A549 (cell line): ENCODE data around the gene RASGEF1C. TPM values are rescaled to one million over a fixed set of nuclear protein-coding genes. Genes with fewer than 3 reads are reported as not detected.

Source experiments
- ATAC-seq, 2 experiments: fragments of 200-7000 bp in 1 of 2; fragments of >200 bp in 1 of 2; cut with Nextera tagmentation in 1 of 2; cut with Tn5 transposase in 1 of 2; 3 replicates each; pipeline versions ENCODE4 v1.8.0 to v1.9.1; 2018 to 2020; ENCODE audit warnings: mild to moderate bottlenecking in 1 of 2, moderate library complexity in 1 of 2
- CTCF ChIA-PET: fragments of 300-600 bp; sonication (Branson Sonifier 250); formaldehyde crosslinking; extraction: SDS; loops from one replicate; lab custom pipeline; 2021; ENCODE audit warnings: antibody characterized with exemption, inconsistent platforms; lab: Yijun Ruan, JAX
- POLR2A ChIA-PET: fragments of 350-600 bp; formaldehyde crosslinking; extraction: SDS; loops from one replicate; lab custom pipeline; 2021; ENCODE audit warnings: antibody characterized with exemption, inconsistent platforms; lab: Yijun Ruan, JAX
- DNase-seq, 2 experiments: peaks; one replicate each; pipeline versions ENCODE4 v3.0.0 to v3.0.0-alpha.2; 2011 to 2016; ENCODE audit warnings: low read depth in 1 of 2, low spot score in 1 of 2
- FAIRE-seq: peaks from 2 replicates; lab custom pipeline; 2011; peaks lifted over from hg19 to GRCh38; lab: Jason Lieb, UNC
- H3K27ac ChIP-seq, 2 experiments: fragments of >200 bp; sonication (Bioruptor Twin); formaldehyde crosslinking; 3 replicates each; pipeline ENCODE4 v1.5.1; 2016 to 2017
- H3K4me1 ChIP-seq: fragments of >200 bp; sonication (Bioruptor Twin); formaldehyde crosslinking; 3 replicates; pipeline ENCODE4 v1.6.1; 2016
- H3K4me2 ChIP-seq: fragments of >200 bp; sonication (Bioruptor Twin); formaldehyde crosslinking; 3 replicates; pipeline ENCODE4 v1.6.1; 2016
- H3K4me3 ChIP-seq: fragments of >200 bp; sonication (Bioruptor Twin); formaldehyde crosslinking; 3 replicates; pipeline ENCODE4 v1.5.1; 2016
- H3K9me3 ChIP-seq: fragments of >200 bp; sonication (Bioruptor Twin); formaldehyde crosslinking; 3 replicates; pipeline ENCODE4 v1.6.1; 2016
- ATOH8 ChIP-seq: fragments of 250-450 bp; sonication (Bioruptor Pico); IDR thresholded peaks from 2 replicates; pipeline ENCODE4 v1.5.0; 2020; ENCODE audit warnings: low read depth, mild to moderate bottlenecking, moderate library complexity
- CHD2 ChIP-seq: fragments of 150-350 bp; IDR thresholded peaks from 2 replicates; pipeline ENCODE4 v1.6.1; 2014; ENCODE audit warnings: low read length; ENCODE audit not compliant: partially characterized antibody
- CHD4 ChIP-seq: fragments of 200-600 bp; sonication (generic); IDR thresholded peaks from 2 replicates; pipeline ENCODE4 v1.6.1; 2016; ENCODE audit warnings: antibody characterized with exemption, mild to moderate bottlenecking, borderline replicate concordance
- E2F6 ChIP-seq: IDR thresholded peaks from 2 replicates; pipeline ENCODE4 v1.6.1; 2012; ENCODE audit warnings: low read depth, borderline replicate concordance
- EHF ChIP-seq: fragments of 250-450 bp; sonication (Bioruptor Pico); IDR thresholded peaks from 2 replicates; pipeline ENCODE4 v1.5.0; 2020; ENCODE audit warnings: mild to moderate bottlenecking
- EHMT2 ChIP-seq: fragments of 200-600 bp; sonication (generic); IDR thresholded peaks from 2 replicates; pipeline ENCODE4 v1.6.1; 2016; ENCODE audit warnings: antibody characterized with exemption, low read depth, mild to moderate bottlenecking, moderate library complexity
- FOXS1 ChIP-seq: fragments of 250-450 bp; sonication (Bioruptor Pico); IDR thresholded peaks from 2 replicates; pipeline ENCODE4 v1.5.0; 2020; ENCODE audit warnings: mild to moderate bottlenecking, moderate library complexity
- GATA3 ChIP-seq: IDR thresholded peaks from 2 replicates; pipeline ENCODE4 v1.6.1; 2012; ENCODE audit warnings: borderline replicate concordance
- HDAC2 ChIP-seq: fragments of 200-600 bp; sonication (generic); IDR thresholded peaks from 2 replicates; pipeline ENCODE4 v1.6.1; 2016
- HOXA7 ChIP-seq: fragments of 250-450 bp; sonication (Bioruptor Pico); IDR thresholded peaks from 2 replicates; pipeline ENCODE4 v1.5.0; 2020; ENCODE audit warnings: mild to moderate bottlenecking, moderate library complexity
- HOXB13 ChIP-seq: fragments of 250-450 bp; sonication (Bioruptor Pico); IDR thresholded peaks from 2 replicates; pipeline ENCODE4 v1.5.0; 2020; ENCODE audit warnings: low read depth, mild to moderate bottlenecking, moderate library complexity
- HOXB5 ChIP-seq: fragments of 250-450 bp; sonication (Bioruptor Pico); IDR thresholded peaks from 2 replicates; pipeline ENCODE4 v1.5.0; 2020; ENCODE audit warnings: mild to moderate bottlenecking, moderate library complexity
- JUN ChIP-seq, 2 experiments: fragments of >200 bp; sonication (Bioruptor Twin); formaldehyde crosslinking; IDR thresholded peaks; 2 replicates in 1 of 2; 3 replicates in 1 of 2; pipeline ENCODE4 v1.6.1; 2016 to 2017
- KDM5A ChIP-seq: fragments of 200-600 bp; sonication (generic); IDR thresholded peaks from 2 replicates; pipeline ENCODE4 v1.6.1; 2016; ENCODE audit warnings: antibody characterized with exemption, mild to moderate bottlenecking
- MAFK ChIP-seq: fragments of 450-650 bp; IDR thresholded peaks from 2 replicates; pipeline ENCODE4 v1.6.1; 2014; ENCODE audit not compliant: partially characterized antibody
- MAX ChIP-seq: IDR thresholded peaks from 2 replicates; pipeline ENCODE4 v1.6.1; 2012
- NPAS2 ChIP-seq: fragments of 250-450 bp; sonication (Bioruptor Pico); IDR thresholded peaks from 2 replicates; pipeline ENCODE4 v1.8.0; 2022; ENCODE audit warnings: mild to moderate bottlenecking, moderate library complexity, borderline replicate concordance
- PHF8 ChIP-seq: fragments of 200-600 bp; sonication (generic); IDR thresholded peaks from 2 replicates; pipeline ENCODE4 v1.6.1; 2016; ENCODE audit warnings: low read depth, mild to moderate bottlenecking, antibody characterized with exemption, moderate library complexity, borderline replicate concordance
- POLR2A ChIP-seq: IDR thresholded peaks from 2 replicates; pipeline ENCODE4 v1.6.1; 2012; ENCODE audit warnings: mild to moderate bottlenecking, low read length
- POLR2AphosphoS2 ChIP-seq: conservative IDR thresholded peaks from 2 replicates; pipeline ENCODE4 v1.6.1; 2012; ENCODE audit warnings: low read length, improper control_type of control experiment, inconsistent platforms
- RAD21 ChIP-seq, 2 experiments: fragments of >200 bp in 1 of 2; sonication (Bioruptor Twin) in 1 of 2; formaldehyde crosslinking in 1 of 2; IDR thresholded peaks in 1 of 2; conservative IDR thresholded peaks in 1 of 2; 2 replicates in 1 of 2; 3 replicates in 1 of 2; pipeline ENCODE4 v1.6.1; 2012 to 2018; ENCODE audit warnings: inconsistent platforms in 1 of 2
- RARB ChIP-seq: fragments of 250-450 bp; sonication (Bioruptor Pico); IDR thresholded peaks from 2 replicates; pipeline ENCODE4 v1.8.0; 2021; ENCODE audit warnings: mild to moderate bottlenecking, moderate library complexity
- TFCP2L1 ChIP-seq: fragments of 250-450 bp; sonication (Bioruptor Pico); IDR thresholded peaks from 2 replicates; pipeline ENCODE4 v1.5.0; 2021; ENCODE audit warnings: mild to moderate bottlenecking
- TP53 ChIP-seq: fragments of 250-450 bp; sonication (Bioruptor Pico); IDR thresholded peaks from 2 replicates; pipeline ENCODE4 v1.5.0; 2021; ENCODE audit warnings: mild to moderate bottlenecking, moderate library complexity
- ZFP36 ChIP-seq: fragments of 450-650 bp; IDR thresholded peaks from 2 replicates; pipeline ENCODE4 v1.6.1; 2014; ENCODE audit warnings: borderline replicate concordance; ENCODE audit not compliant: partially characterized antibody
- ZSCAN20 ChIP-seq: fragments of 250-450 bp; sonication (Bioruptor Pico); IDR thresholded peaks from 2 replicates; pipeline ENCODE4 v1.8.0; 2022; ENCODE audit warnings: mild to moderate bottlenecking, moderate library complexity
- WGBS: methylation state at CpG from one replicate; pipeline ENCODE4 v1.1.6; 2017; ENCODE audit errors: missing lambda C conversion rate; 5-methylcytosine and 5-hydroxymethylcytosine counted together
- polyA plus RNA-seq, 4 experiments: library from polyadenylated mRNA; depleted of rRNA in 3 of 4; stranded (reverse); fragments of >200 nt; fragmentation: RNase III in 1 of 4; extraction: RNeasy Plus Mini Kit Qiagen cat#74134 plus additional on column Dnase treatment in 1 of 4; gene quantifications; 2 replicates in 3 of 4; 3 replicates in 1 of 4; pipeline ENCODE4 v1.2.3, GENCODE V29; 2011 to 2017
- TF ChIP-seq, protein P1 (sequence below): fragments of >200 bp; sonication (Bioruptor Twin); formaldehyde crosslinking; IDR thresholded peaks from 3 replicates; pipeline ENCODE4 v1.5.1; 2016
- TF ChIP-seq, protein P2 (sequence below): fragments of >200 bp; sonication (Bioruptor Twin); formaldehyde crosslinking; IDR thresholded peaks from 3 replicates; pipeline ENCODE4 v1.6.1; 2016
- TF ChIP-seq, protein P3 (sequence below): fragments of 200-600 bp; sonication (generic); IDR thresholded peaks from 2 replicates; pipeline ENCODE4 v1.6.1; 2016; ENCODE audit warnings: antibody characterized with exemption, mild to moderate bottlenecking, moderate library complexity

RASGEF1C gene
- polyA plus RNA-seq, 2 of the 4 experiments (the other 2 are of a cell fraction): 0.12 TPM; not detected in 1

- 83% methylated on average over 2 of the region's 2 CpGs for WGBS
- ATAC-seq (no peak), DNase-seq (no peak), FAIRE-seq (no peak)
- no peak overlapping the region for H3K4me3 ChIP-seq
- TF ChIP-seq HDAC2: no peak
- TF ChIP-seq PHF8: no peak
- no peak for TF ChIP-seq KDM5A
- TF ChIP-seq TP53 (CRISPR knock-in tag): no peak
- TF ChIP-seq TFCP2L1 (CRISPR knock-in tag): no peak
- no peak for TF ChIP-seq HOXB5 (CRISPR knock-in tag)
- TF ChIP-seq ZFP36: no peak
- TF ChIP-seq RAD21 (conservative IDR thresholded peaks at IDR 0.05 in 1 of 2, IDR thresholded peaks at IDR 0.05 in 1 of 2): no peak
- TF ChIP-seq E2F6: no peak
- TF ChIP-seq GATA3: no peak
- TF ChIP-seq CHD4: no peak
- TF ChIP-seq, protein P1, sequence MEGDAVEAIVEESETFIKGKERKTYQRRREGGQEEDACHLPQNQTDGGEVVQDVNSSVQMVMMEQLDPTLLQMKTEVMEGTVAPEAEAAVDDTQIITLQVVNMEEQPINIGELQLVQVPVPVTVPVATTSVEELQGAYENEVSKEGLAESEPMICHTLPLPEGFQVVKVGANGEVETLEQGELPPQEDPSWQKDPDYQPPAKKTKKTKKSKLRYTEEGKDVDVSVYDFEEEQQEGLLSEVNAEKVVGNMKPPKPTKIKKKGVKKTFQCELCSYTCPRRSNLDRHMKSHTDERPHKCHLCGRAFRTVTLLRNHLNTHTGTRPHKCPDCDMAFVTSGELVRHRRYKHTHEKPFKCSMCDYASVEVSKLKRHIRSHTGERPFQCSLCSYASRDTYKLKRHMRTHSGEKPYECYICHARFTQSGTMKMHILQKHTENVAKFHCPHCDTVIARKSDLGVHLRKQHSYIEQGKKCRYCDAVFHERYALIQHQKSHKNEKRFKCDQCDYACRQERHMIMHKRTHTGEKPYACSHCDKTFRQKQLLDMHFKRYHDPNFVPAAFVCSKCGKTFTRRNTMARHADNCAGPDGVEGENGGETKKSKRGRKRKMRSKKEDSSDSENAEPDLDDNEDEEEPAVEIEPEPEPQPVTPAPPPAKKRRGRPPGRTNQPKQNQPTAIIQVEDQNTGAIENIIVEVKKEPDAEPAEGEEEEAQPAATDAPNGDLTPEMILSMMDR: no peak
- TF ChIP-seq MAFK: no peak
- TF ChIP-seq, protein P2, sequence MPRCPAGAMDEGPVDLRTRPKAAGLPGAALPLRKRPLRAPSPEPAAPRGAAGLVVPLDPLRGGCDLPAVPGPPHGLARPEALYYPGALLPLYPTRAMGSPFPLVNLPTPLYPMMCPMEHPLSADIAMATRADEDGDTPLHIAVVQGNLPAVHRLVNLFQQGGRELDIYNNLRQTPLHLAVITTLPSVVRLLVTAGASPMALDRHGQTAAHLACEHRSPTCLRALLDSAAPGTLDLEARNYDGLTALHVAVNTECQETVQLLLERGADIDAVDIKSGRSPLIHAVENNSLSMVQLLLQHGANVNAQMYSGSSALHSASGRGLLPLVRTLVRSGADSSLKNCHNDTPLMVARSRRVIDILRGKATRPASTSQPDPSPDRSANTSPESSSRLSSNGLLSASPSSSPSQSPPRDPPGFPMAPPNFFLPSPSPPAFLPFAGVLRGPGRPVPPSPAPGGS: no peak
- no peak for TF ChIP-seq POLR2AphosphoS2
- no peak for TF ChIP-seq CHD2
- TF ChIP-seq ATOH8 (CRISPR knock-in tag): no peak
- no peak for TF ChIP-seq POLR2A
- ChIA-PET CTCF (no interaction called here), POLR2A (no interaction called here)
- no peak overlapping the region for H3K27ac ChIP-seq
- H3K4me2 ChIP-seq: no peak overlapping the region
- H3K9me3 ChIP-seq: peaks cover 43% of the 10 kb centered on the region
- no peaks in the 10 kb centered on the region for H3K4me1 ChIP-seq
These were observed 29.6 kb upstream of the RASGEF1C start for GRCh38 chr5:180238631-180239030.

- ChIA-PET CTCF (interaction anchor here (0.6 kb wide), 1 partner anchor 189 kb away, joined by 5 read pairs; no protein-coding TSS in a partner anchor), POLR2A (no interaction called here)
- Histone ChIP-seq H3K4me3 (no peak overlapping the region), H3K27ac (no peak overlapping the region), H3K4me2 (no peak overlapping the region), H3K9me3 (peaks cover 27% of the 10 kb centered on the region; the same call in 2 of the 3 replicates), H3K4me1 (no peaks in the 10 kb centered on the region)
- no peak for FAIRE-seq
- no peak for TF ChIP-seq RAD21 (conservative IDR thresholded peaks at IDR 0.05 in 1 of 2, IDR thresholded peaks at IDR 0.05 in 1 of 2)
- TF ChIP-seq FOXS1 (CRISPR knock-in tag): no peak
- TF ChIP-seq HOXB13 (CRISPR knock-in tag): no peak
- no peak for TF ChIP-seq MAX
- TF ChIP-seq, protein P3, sequence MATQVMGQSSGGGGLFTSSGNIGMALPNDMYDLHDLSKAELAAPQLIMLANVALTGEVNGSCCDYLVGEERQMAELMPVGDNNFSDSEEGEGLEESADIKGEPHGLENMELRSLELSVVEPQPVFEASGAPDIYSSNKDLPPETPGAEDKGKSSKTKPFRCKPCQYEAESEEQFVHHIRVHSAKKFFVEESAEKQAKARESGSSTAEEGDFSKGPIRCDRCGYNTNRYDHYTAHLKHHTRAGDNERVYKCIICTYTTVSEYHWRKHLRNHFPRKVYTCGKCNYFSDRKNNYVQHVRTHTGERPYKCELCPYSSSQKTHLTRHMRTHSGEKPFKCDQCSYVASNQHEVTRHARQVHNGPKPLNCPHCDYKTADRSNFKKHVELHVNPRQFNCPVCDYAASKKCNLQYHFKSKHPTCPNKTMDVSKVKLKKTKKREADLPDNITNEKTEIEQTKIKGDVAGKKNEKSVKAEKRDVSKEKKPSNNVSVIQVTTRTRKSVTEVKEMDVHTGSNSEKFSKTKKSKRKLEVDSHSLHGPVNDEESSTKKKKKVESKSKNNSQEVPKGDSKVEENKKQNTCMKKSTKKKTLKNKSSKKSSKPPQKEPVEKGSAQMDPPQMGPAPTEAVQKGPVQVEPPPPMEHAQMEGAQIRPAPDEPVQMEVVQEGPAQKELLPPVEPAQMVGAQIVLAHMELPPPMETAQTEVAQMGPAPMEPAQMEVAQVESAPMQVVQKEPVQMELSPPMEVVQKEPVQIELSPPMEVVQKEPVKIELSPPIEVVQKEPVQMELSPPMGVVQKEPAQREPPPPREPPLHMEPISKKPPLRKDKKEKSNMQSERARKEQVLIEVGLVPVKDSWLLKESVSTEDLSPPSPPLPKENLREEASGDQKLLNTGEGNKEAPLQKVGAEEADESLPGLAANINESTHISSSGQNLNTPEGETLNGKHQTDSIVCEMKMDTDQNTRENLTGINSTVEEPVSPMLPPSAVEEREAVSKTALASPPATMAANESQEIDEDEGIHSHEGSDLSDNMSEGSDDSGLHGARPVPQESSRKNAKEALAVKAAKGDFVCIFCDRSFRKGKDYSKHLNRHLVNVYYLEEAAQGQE: no peak
- TF ChIP-seq EHMT2: no peak
- no peak for TF ChIP-seq EHF (CRISPR knock-in tag)
- TF ChIP-seq HOXB5 (CRISPR knock-in tag): no peak
- no peak for TF ChIP-seq ZSCAN20 (CRISPR knock-in tag)
- TF ChIP-seq, protein P2: no peak
- TF ChIP-seq HOXA7: no peak
- no peak for TF ChIP-seq CHD2
- TF ChIP-seq NPAS2 (CRISPR knock-in tag): no peak
- TF ChIP-seq RARB (CRISPR knock-in tag): no peak
- no peak for TF ChIP-seq JUN (IDR thresholded peaks at IDR 0.05)
- ATAC-seq: no peak
- WGBS: 85% methylated on average over 1 of the region's 1 CpG
- DNase-seq: no peak
These were observed 26.8 kb upstream of the RASGEF1C start for GRCh38 chr5:180235846-180236245.
